CD4-positive, alpha-beta T cell (primary cell): Measurements from ENCODE around the gene GMPS. TPM values are rescaled to one million over a fixed set of nuclear protein-coding genes. Genes with fewer than 3 reads are reported as not detected.
"Not testable (repeated sequence)": the region's sequence is repeated elsewhere in the genome, so short reads cannot be mapped to it uniquely, and the experiment has no call there.

Experiments
- ATAC-seq: fragments of 200-7000 bp; cut with Tn5 transposase; one replicate; pipeline ENCODE4 v1.10.0; 2022; ENCODE audit warnings: mild to moderate bottlenecking; ENCODE audit not compliant: poor library complexity
- CTCF ChIA-PET: fragments of 350-600 bp; sonication (Branson Sonifier 250); formaldehyde crosslinking; loops from one replicate; lab custom pipeline; 2021; ENCODE audit warnings: antibody characterized with exemption, inconsistent platforms; lab: Charles Lee
- POLR2A ChIA-PET: fragments of 350-600 bp; sonication (Branson Sonifier 250); formaldehyde crosslinking; loops from one replicate; lab custom pipeline; 2021; ENCODE audit warnings: antibody characterized with exemption, inconsistent platforms; lab: Charles Lee
- DNase-seq, 14 experiments: peaks; one replicate each; pipeline ENCODE4 v3.0.0-alpha.2; 2013 to 2020; ENCODE audit warnings: mixed read lengths in 2 of 14
- H3K27ac ChIP-seq, 2 donors: one replicate each; pipeline versions ENCODE4 v1.5.1 to v1.7.0; 2013; ENCODE audit warnings: low read length in 2 of 2, low read depth in 1 of 2, mild to moderate bottlenecking in 1 of 2
- H3K27me3 ChIP-seq, 2 experiments: 1 replicate in 1 of 2; 2 replicates in 1 of 2; pipeline versions ENCODE4 v1.6.1 to v1.7.0; 2013; ENCODE audit warnings: low read length in 2 of 2, control low read depth in 1 of 2, mild to moderate bottlenecking in 1 of 2, moderate library complexity in 1 of 2; ENCODE audit not compliant: insufficient read depth in 2 of 2, control insufficient read depth in 1 of 2
- H3K36me3 ChIP-seq: one replicate; pipeline ENCODE4 v1.6.1; 2013; ENCODE audit warnings: low read length, control low read depth; ENCODE audit not compliant: insufficient read depth
- H3K4me1 ChIP-seq: one replicate; pipeline ENCODE4 v1.6.1; 2013; ENCODE audit warnings: low read length, control low read depth; ENCODE audit not compliant: insufficient read depth
- H3K4me3 ChIP-seq: one replicate; pipeline ENCODE4 v1.5.1; 2013; ENCODE audit warnings: mild to moderate bottlenecking, low read length, moderate library complexity
- H3K9me3 ChIP-seq, 2 experiments: 1 replicate in 1 of 2; 2 replicates in 1 of 2; pipeline versions ENCODE4 v1.6.1 to v1.7.0; 2013; ENCODE audit warnings: low read length in 2 of 2, mild to moderate bottlenecking in 2 of 2, control low read depth in 1 of 2, moderate library complexity in 1 of 2; ENCODE audit not compliant: control insufficient read depth in 1 of 2, insufficient read depth in 1 of 2
- H3K27ac Mint-ChIP-seq: one replicate; pipeline ENCODE4 v1.8.0; 2020; ENCODE audit warnings: mixed read lengths
- H3K27me3 Mint-ChIP-seq: one replicate; pipeline ENCODE4 v1.8.0; 2021; ENCODE audit warnings: mixed read lengths
- H3K36me3 Mint-ChIP-seq: one replicate; pipeline ENCODE4 v1.8.0; 2021; ENCODE audit warnings: low read depth, mixed read lengths
- H3K4me1 Mint-ChIP-seq: one replicate; pipeline ENCODE4 v1.8.0; 2021; ENCODE audit warnings: low read depth, mixed read lengths
- H3K4me3 Mint-ChIP-seq: one replicate; pipeline ENCODE4 v1.8.0; 2020; ENCODE audit warnings: mild to moderate bottlenecking, mixed read lengths
- H3K9me3 Mint-ChIP-seq: one replicate; pipeline ENCODE4 v1.8.0; 2020; ENCODE audit warnings: mixed read lengths
- intact Hi-C, 2 experiments: fragments of 100-400 bp; cut with DNase I in 1 of 2; cut with micrococcal nuclease in 1 of 2; formaldehyde crosslinking; loops; one replicate each; pipeline versions ENCODE4 v1.15.1 to v1.9.0; 2023 to 2025; cut with DNase I, micrococcal nuclease
- total RNA-seq, 174 experiments: library from RNA in 2 of 174; stranded (reverse) in 2 of 174; gene quantifications; one replicate each; pipeline ENCODE4 v1.2.3 and lab custom pipeline; 2021 to 2026
- TF ChIP-seq, protein P1 (sequence below): fragments of 200-600 bp; IDR thresholded peaks from one replicate; pipeline ENCODE4 v1.8.0; 2022; ENCODE audit warnings: antibody characterized with exemption, mild to moderate bottlenecking

The GMPS gene
- total RNA-seq, 2 experiments from 2014 or later, result 34.1 to 34.3 TPM

- Histone ChIP-seq H3K4me3 (no peak overlapping the region), H3K27ac (no peak overlapping the region), H3K36me3 (no peaks in the 10 kb centered on the region), H3K27me3 (no peaks in the 10 kb centered on the region), H3K4me1 (peaks cover 14% of the 10 kb centered on the region), H3K9me3 (no peaks in the 10 kb centered on the region)
- H3K27ac Mint-ChIP-seq, result no peak overlapping the region
- intact Hi-C loops, result loop anchor here in 1 of 2 experiments (5.0 to 10.0 kb wide), 3 partner anchors 109 to 693 kb away; partner anchors contain the start of gene SSR3
- no peaks in the 10 kb centered on the region for H3K4me1 Mint-ChIP-seq
- ATAC-seq (no peak), DNase-seq (no peak)
- CTCF ChIA-PET, result interaction anchor here (1.2 to 3.9 kb wide), 2 partner anchors 18 to 56 kb away, joined by 3 to 21 read pairs; partner anchors contain the start of gene C3orf33
- H3K4me3 Mint-ChIP-seq, result no peak overlapping the region
- H3K36me3 Mint-ChIP-seq, result no peaks in the 10 kb centered on the region
- H3K27me3 Mint-ChIP-seq, result no peaks in the 10 kb centered on the region
- no peaks in the 10 kb centered on the region for H3K9me3 Mint-ChIP-seq
- POLR2A ChIA-PET, result no interaction called here
- TF ChIP-seq, protein P1, sequence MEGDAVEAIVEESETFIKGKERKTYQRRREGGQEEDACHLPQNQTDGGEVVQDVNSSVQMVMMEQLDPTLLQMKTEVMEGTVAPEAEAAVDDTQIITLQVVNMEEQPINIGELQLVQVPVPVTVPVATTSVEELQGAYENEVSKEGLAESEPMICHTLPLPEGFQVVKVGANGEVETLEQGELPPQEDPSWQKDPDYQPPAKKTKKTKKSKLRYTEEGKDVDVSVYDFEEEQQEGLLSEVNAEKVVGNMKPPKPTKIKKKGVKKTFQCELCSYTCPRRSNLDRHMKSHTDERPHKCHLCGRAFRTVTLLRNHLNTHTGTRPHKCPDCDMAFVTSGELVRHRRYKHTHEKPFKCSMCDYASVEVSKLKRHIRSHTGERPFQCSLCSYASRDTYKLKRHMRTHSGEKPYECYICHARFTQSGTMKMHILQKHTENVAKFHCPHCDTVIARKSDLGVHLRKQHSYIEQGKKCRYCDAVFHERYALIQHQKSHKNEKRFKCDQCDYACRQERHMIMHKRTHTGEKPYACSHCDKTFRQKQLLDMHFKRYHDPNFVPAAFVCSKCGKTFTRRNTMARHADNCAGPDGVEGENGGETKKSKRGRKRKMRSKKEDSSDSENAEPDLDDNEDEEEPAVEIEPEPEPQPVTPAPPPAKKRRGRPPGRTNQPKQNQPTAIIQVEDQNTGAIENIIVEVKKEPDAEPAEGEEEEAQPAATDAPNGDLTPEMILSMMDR, result no peak
These were observed 8.8 kb upstream of the GMPS start for GRCh38 chr3:155861476-155862183.

GRCh38 chr3:155862290-155862982 lies 8.0 kb upstream of the GMPS start:
- not testable (repeated sequence) for H3K4me3 Mint-ChIP-seq, H3K9me3 ChIP-seq, H3K36me3 ChIP-seq, H3K4me3 ChIP-seq, H3K27me3 Mint-ChIP-seq, H3K36me3 Mint-ChIP-seq, H3K4me1 Mint-ChIP-seq, H3K9me3 Mint-ChIP-seq, H3K27me3 ChIP-seq
- peak in 13 of 14 experiments; percentile 25 to 89 (median 38) for DNase-seq
- Histone ChIP-seq H3K27ac (peak overlapping the region in 1 of 2 donors; percentile 29), H3K4me1 (peaks cover 14% of the 10 kb centered on the region)
- ChIA-PET CTCF (interaction anchor here (1.2 to 3.9 kb wide), 2 partner anchors 18 to 56 kb away, joined by 3 to 21 read pairs; partner anchors contain the start of gene C3orf33), POLR2A (interaction anchor here (0.7 to 1.1 kb wide), 3 partner anchors 10 to 1312 kb away, joined by 3 to 6 read pairs (median 3); no protein-coding TSS in a partner anchor)
- intact Hi-C loops, result loop anchor here in 1 of 2 experiments (5.0 to 10.0 kb wide), 3 partner anchors 110 to 692 kb away; partner anchors contain the start of gene SSR3
- peak; percentile 93 for ATAC-seq
- H3K27ac Mint-ChIP-seq, result peak overlapping the region; percentile 59

DNA sequence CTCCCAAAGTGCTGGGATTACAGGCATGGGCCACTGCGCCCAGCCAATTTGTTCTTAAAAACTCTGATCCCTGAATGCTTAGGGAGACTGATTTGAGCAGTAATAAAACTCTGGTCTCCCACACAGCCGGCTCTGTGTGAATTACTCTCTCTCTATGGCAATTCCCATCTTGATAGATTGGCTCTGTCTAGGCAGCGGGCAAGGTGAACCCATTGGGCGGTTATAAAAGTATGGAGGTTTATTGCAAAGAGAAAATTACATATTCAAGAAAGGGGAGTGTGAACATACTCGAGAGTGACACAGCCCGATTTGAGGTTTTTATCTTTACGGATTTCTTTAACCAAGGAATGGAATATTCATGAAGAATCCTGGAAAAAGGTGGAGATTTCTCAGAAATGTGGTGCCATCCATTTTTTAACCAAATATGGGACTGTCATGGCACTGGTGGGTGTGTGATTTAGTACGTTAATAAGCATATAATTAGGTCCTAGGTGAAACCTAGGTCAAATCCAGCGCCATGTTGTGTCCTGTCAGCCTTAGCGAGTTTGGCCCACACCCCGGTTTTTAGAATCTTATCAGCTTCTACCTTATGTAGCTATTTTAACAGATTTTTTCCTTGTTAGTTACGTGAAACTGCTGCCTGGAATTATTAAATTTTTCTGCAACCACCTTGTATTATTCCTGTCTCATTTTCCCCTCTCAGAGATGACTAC lies 7.2 kb upstream of the GMPS start:
- Mint-ChIP-seq H3K9me3 (no peaks in the 10 kb centered on the region), H3K36me3 (no peaks in the 10 kb centered on the region), H3K4me1 (no peaks in the 10 kb centered on the region), H3K4me3 (no peak overlapping the region), H3K27ac (peak overlapping the region; percentile 59), H3K27me3 (no peaks in the 10 kb centered on the region)
- POLR2A ChIA-PET, result interaction anchor here (1.1 kb wide), 1 partner anchor 116 kb away, joined by 3 read pairs; no protein-coding TSS in a partner anchor
- no peaks in the 10 kb centered on the region for H3K36me3 ChIP-seq
- ATAC-seq (no peak), DNase-seq (no peak)
- CTCF ChIA-PET, result interaction anchor here (3.9 kb wide), 1 partner anchor 57 kb away, joined by 21 read pairs; the partner anchor contains the start of gene C3orf33
- no peaks in the 10 kb centered on the region for H3K9me3 ChIP-seq
- H3K27me3 ChIP-seq, result no peaks in the 10 kb centered on the region
- TF ChIP-seq, protein P1, result no peak
- intact Hi-C loops, result loop anchor here in 1 of 2 experiments (5.0 to 10.0 kb wide), 3 partner anchors 111 to 692 kb away; partner anchors contain the start of gene SSR3
- peak overlapping the region in 1 of 2 donors; percentile 29 for H3K27ac ChIP-seq
- H3K4me3 ChIP-seq, result no peak overlapping the region
- peaks cover 14% of the 10 kb centered on the region for H3K4me1 ChIP-seq
